Bronchial epithelial cell (primary cell): ENCODE results near the gene STRADB. TPM values are rescaled to one million over a fixed set of nuclear protein-coding genes. Genes with fewer than 3 reads are reported as not detected.
"Not testable (repeated sequence)": the region's sequence is repeated elsewhere in the genome, so short reads cannot be mapped to it uniquely, and the experiment has no call there.

Source experiments
- DNase-seq: peaks from one replicate; pipeline ENCODE4 v3.0.0-alpha.2; 2010; ENCODE audit warnings: low read depth
- FAIRE-seq: peaks from 2 replicates; lab custom pipeline; 2011; peaks lifted over from hg19 to GRCh38; lab: Jason Lieb, UNC
- H3K27me3 ChIP-seq: 2 replicates; pipeline ENCODE4 v1.5.1; 2011; ENCODE audit warnings: low read length; ENCODE audit not compliant: control insufficient read depth, insufficient read depth
- H3K36me3 ChIP-seq: 2 replicates; pipeline ENCODE4 v1.5.1; 2011; ENCODE audit warnings: low read length; ENCODE audit not compliant: control insufficient read depth, insufficient read depth
- H3K4me3 ChIP-seq: 2 replicates; pipeline ENCODE4 v1.5.1; 2011; ENCODE audit warnings: mild to moderate bottlenecking, low read depth, low read length, control low read depth
- CTCF ChIP-seq: IDR thresholded peaks from 2 replicates; pipeline ENCODE4 v1.5.1; 2011; ENCODE audit warnings: mild to moderate bottlenecking, moderate library complexity, low read length, control low read depth, inconsistent platforms; ENCODE audit not compliant: insufficient read depth, severe bottlenecking
- total RNA-seq: library from RNA; depleted of rRNA; stranded (reverse); fragments of >200 nt; gene quantifications from 2 replicates; pipeline ENCODE4 v1.2.1, GENCODE V29; 2014

STRADB gene
- total RNA-seq, 1 donor from 2014 or later = 11.3 TPM

- no peaks in the 10 kb centered on the region for H3K27me3 ChIP-seq
- no peak for TF ChIP-seq CTCF
- H3K36me3 ChIP-seq = no peaks in the 10 kb centered on the region
- DNase-seq (no peak), FAIRE-seq (no peak)
- H3K4me3 ChIP-seq = no peak overlapping the region
Measured at GRCh38 chr2:201425952-201426351, 25.6 kb upstream of the STRADB start.

GRCh38 chr2:201428366-201428765 lies 23.2 kb upstream of the STRADB start:
- H3K36me3 ChIP-seq, FAIRE-seq, DNase-seq: not testable (repeated sequence)

GRCh38 chr2:201429835-201430234 lies 21.7 kb upstream of the STRADB start:
- not testable (repeated sequence) for H3K27me3 ChIP-seq, DNase-seq, H3K36me3 ChIP-seq, FAIRE-seq, H3K4me3 ChIP-seq

More at GRCh38 chr2:201428366-201428765, 23.2 kb upstream of the STRADB start:
- H3K4me3 ChIP-seq, H3K27me3 ChIP-seq: not testable (repeated sequence)

- not testable (repeated sequence) for H3K27me3 ChIP-seq, H3K4me3 ChIP-seq, FAIRE-seq, DNase-seq, H3K36me3 ChIP-seq
Measured at GRCh38 chr2:201430322-201430721, 21.2 kb upstream of the STRADB start.

- DNase-seq = no peak
- no peak for FAIRE-seq
- no peak overlapping the region for H3K4me3 ChIP-seq
- no peak for TF ChIP-seq CTCF
- H3K36me3 ChIP-seq = no peaks in the 10 kb centered on the region
- H3K27me3 ChIP-seq = no peaks in the 10 kb centered on the region
Measured at GRCh38 chr2:201430839-201431238, 20.7 kb upstream of the STRADB start.

- FAIRE-seq (no peak), DNase-seq (peak; percentile 83)
- no peak overlapping the region for H3K4me3 ChIP-seq
- no peaks in the 10 kb centered on the region for H3K36me3 ChIP-seq
- TF ChIP-seq CTCF = no peak
- H3K27me3 ChIP-seq = no peaks in the 10 kb centered on the region
Measured at GRCh38 chr2:201432038-201432620, 19.4 kb upstream of the STRADB start.

GRCh38 chr2:201432621-201433393 lies 18.7 kb upstream of the STRADB start:
- H3K27me3 ChIP-seq = no peaks in the 10 kb centered on the region
- FAIRE-seq (no peak), DNase-seq (no peak)

More at GRCh38 chr2:201432621-201433393, 18.7 kb upstream of the STRADB start:
- H3K36me3 ChIP-seq = no peaks in the 10 kb centered on the region
- no peak overlapping the region for H3K4me3 ChIP-seq
- no peak for TF ChIP-seq CTCF
